MM.1S (cell line): ENCODE data around the gene EMID1.

Source experiments
- EZH2phosphoT487 ChIP-seq: fragments of 300-600 bp; sonication (generic); IDR thresholded peaks from 2 replicates; pipeline ENCODE4 v1.6.1; 2018; ENCODE audit warnings: antibody characterized with exemption, low read length
- TF ChIP-seq, protein P1 (sequence below): fragments of 300-600 bp; sonication (generic); IDR thresholded peaks from 2 replicates; pipeline ENCODE4 v1.5.1; 2016; ENCODE audit warnings: antibody characterized with exemption, low read length, mixed read lengths

DNA sequence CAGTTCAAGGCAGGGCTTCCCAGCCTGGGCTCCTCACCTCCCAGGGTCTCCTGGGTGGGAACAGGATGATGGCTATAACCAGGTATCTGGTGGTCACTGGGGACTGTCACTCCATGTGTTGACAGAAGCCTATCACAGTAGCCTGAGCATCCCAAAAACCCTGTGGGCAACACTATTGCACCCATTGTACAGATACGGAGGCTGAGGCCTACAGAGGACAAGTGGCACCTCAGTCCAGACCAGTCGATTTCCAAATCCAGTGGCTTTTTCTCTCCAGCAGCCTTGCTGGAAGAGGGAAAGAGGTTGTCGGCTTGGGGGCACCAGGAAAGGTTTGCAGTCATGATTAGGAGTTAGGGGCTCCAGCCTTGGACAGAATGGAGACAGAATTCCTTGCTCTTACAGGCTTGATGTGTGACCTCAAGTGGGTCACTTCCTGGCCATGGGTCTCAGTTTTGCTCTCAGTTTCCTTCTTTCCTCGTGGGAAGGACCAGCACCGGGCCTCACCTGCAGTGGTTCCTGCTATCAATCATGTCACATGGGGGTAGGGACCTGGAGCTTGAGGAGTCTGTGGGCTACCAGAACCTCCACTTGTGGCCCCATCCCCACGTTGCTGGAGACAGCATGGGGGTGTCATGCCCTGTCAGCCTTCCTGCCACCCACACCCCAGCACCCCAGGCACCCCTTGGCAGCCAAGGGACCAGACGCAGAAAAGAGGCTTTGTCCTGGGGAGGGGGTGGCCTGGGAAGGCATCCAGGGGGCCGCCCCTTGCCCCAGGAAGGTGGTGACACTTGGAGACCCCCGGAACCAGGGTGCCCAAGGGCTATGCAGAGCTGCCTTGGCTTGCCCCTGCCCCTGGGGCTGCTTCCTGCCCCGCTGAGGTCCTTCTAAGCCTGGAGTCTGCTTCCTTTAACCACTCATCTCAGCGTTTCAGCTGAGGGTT is 2.1 kb downstream of the EMID1 start:
- TF ChIP-seq, protein P1, sequence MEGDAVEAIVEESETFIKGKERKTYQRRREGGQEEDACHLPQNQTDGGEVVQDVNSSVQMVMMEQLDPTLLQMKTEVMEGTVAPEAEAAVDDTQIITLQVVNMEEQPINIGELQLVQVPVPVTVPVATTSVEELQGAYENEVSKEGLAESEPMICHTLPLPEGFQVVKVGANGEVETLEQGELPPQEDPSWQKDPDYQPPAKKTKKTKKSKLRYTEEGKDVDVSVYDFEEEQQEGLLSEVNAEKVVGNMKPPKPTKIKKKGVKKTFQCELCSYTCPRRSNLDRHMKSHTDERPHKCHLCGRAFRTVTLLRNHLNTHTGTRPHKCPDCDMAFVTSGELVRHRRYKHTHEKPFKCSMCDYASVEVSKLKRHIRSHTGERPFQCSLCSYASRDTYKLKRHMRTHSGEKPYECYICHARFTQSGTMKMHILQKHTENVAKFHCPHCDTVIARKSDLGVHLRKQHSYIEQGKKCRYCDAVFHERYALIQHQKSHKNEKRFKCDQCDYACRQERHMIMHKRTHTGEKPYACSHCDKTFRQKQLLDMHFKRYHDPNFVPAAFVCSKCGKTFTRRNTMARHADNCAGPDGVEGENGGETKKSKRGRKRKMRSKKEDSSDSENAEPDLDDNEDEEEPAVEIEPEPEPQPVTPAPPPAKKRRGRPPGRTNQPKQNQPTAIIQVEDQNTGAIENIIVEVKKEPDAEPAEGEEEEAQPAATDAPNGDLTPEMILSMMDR: no peak
- TF ChIP-seq EZH2phosphoT487: no peak
